AG04449 (cell line): Measurements from ENCODE around the gene KRTAP5-6.

Source experiments
- CTCF ChIA-PET: fragments of 350-600 bp; formaldehyde crosslinking; extraction: SDS; loops from one replicate; lab custom pipeline; 2021; ENCODE audit warnings: antibody characterized with exemption; lab: Yijun Ruan, JAX
- POLR2A ChIA-PET: fragments of 400-600, 350-600 bp; formaldehyde crosslinking; extraction: SDS; loops from one replicate; lab custom pipeline; 2020; ENCODE audit warnings: antibody characterized with exemption, inconsistent platforms; lab: Yijun Ruan, JAX
- DNase-seq: peaks from one replicate; pipeline ENCODE4 v3.0.0-alpha.2; 2010; ENCODE audit warnings: low read depth, low spot score
- H3K4me3 ChIP-seq: 2 replicates; pipeline ENCODE4 v1.5.1; 2011; ENCODE audit warnings: low read depth, mild to moderate bottlenecking, control low read depth, low read length
- CTCF ChIP-seq: IDR thresholded peaks from one replicate; pipeline ENCODE4 v1.5.1; 2011; ENCODE audit warnings: mild to moderate bottlenecking, moderate library complexity, low read length, control low read depth, inconsistent platforms; ENCODE audit not compliant: insufficient read depth; ENCODE audit errors: missing control alignments

Gene KRTAP5-6

GRCh38 chr11:1673446-1674172 lies 23.4 kb upstream of the KRTAP5-6 start:
- no peak for TF ChIP-seq CTCF
- POLR2A ChIA-PET: no interaction called here
- CTCF ChIA-PET: interaction anchor here (0.7 to 1.5 kb wide), 3 partner anchors 20 to 34 kb away, joined by 4 to 5 read pairs (median 4); no protein-coding TSS in a partner anchor
- DNase-seq: no peak
- H3K4me3 ChIP-seq: no peak overlapping the region

GRCh38 chr11:1674173-1675131 lies 22.5 kb upstream of the KRTAP5-6 start:
- TF ChIP-seq CTCF: no peak
- no peak overlapping the region for H3K4me3 ChIP-seq
- no peak for DNase-seq
- CTCF ChIA-PET: interaction anchor here (1.5 to 9.1 kb wide), 4 partner anchors 19 to 159 kb away, joined by 5 to 149 read pairs (median 48); no protein-coding TSS in a partner anchor
- POLR2A ChIA-PET: no interaction called here

- DNase-seq: no peak
- H3K4me3 ChIP-seq: no peak overlapping the region
- ChIA-PET POLR2A (interaction anchor here (0.7 kb wide), 1 partner anchor 701 kb away, joined by 3 read pairs; no protein-coding TSS in a partner anchor), CTCF (interaction anchor here (1.0 to 9.1 kb wide), 4 partner anchors 17 to 476 kb away, joined by 3 to 149 read pairs (median 48); no protein-coding TSS in a partner anchor)
- no peak for TF ChIP-seq CTCF
Observed at GRCh38 chr11:1675536-1676228, 21.3 kb upstream of the KRTAP5-6 start.

GRCh38 chr11:1676229-1676740 lies 20.7 kb upstream of the KRTAP5-6 start:
- CTCF ChIA-PET: interaction anchor here (1.0 to 9.1 kb wide), 4 partner anchors 17 to 475 kb away, joined by 3 to 149 read pairs (median 48); no protein-coding TSS in a partner anchor
- POLR2A ChIA-PET: interaction anchor here (0.7 kb wide), 1 partner anchor 701 kb away, joined by 3 read pairs; no protein-coding TSS in a partner anchor
- no peak for TF ChIP-seq CTCF
- no peak for DNase-seq
- no peak overlapping the region for H3K4me3 ChIP-seq

GRCh38 chr11:1679881-1680280 lies 17.1 kb upstream of the KRTAP5-6 start:
- H3K4me3 ChIP-seq: no peak overlapping the region
- DNase-seq: no peak
- no peak for TF ChIP-seq CTCF
- ChIA-PET POLR2A (no interaction called here), CTCF (interaction anchor here (0.7 to 9.1 kb wide), 6 partner anchors 13 to 472 kb away, joined by 3 to 149 read pairs (median 16); no protein-coding TSS in a partner anchor)
